AG04449 (cell line): ENCODE measurements around the gene KCNC3.
"Not testable (repeated sequence)": the region's sequence is repeated elsewhere in the genome, so short reads cannot be mapped to it uniquely, and the experiment has no call there.

ENCODE experiments used
- CTCF ChIA-PET: fragments of 350-600 bp; formaldehyde crosslinking; extraction: SDS; loops from one replicate; lab custom pipeline; 2021; ENCODE audit warnings: antibody characterized with exemption; lab: Yijun Ruan, JAX
- POLR2A ChIA-PET: fragments of 400-600, 350-600 bp; formaldehyde crosslinking; extraction: SDS; loops from one replicate; lab custom pipeline; 2020; ENCODE audit warnings: antibody characterized with exemption, inconsistent platforms; lab: Yijun Ruan, JAX
- DNase-seq: peaks from one replicate; pipeline ENCODE4 v3.0.0-alpha.2; 2010; ENCODE audit warnings: low read depth, low spot score
- H3K4me3 ChIP-seq: 2 replicates; pipeline ENCODE4 v1.5.1; 2011; ENCODE audit warnings: low read depth, mild to moderate bottlenecking, control low read depth, low read length
- CTCF ChIP-seq: IDR thresholded peaks from one replicate; pipeline ENCODE4 v1.5.1; 2011; ENCODE audit warnings: mild to moderate bottlenecking, moderate library complexity, low read length, control low read depth, inconsistent platforms; ENCODE audit not compliant: insufficient read depth; ENCODE audit errors: missing control alignments

The KCNC3 gene

GRCh38 chr19:50356691-50357177, 27.6 kb upstream of the KCNC3 start:
- no peak overlapping the region for H3K4me3 ChIP-seq
- no peak for TF ChIP-seq CTCF
- ChIA-PET CTCF (interaction anchor here (0.8 to 3.0 kb wide), 24 partner anchors 9 to 743 kb away, joined by 3 to 56 read pairs (median 5); partner anchors contain the start of genes JOSD2, NAPSA and POLD1), POLR2A (interaction anchor here (0.9 kb wide), 1 partner anchor 12 kb away, joined by 4 read pairs; no protein-coding TSS in a partner anchor)
- no peak for DNase-seq

- DNase-seq, POLR2A ChIA-PET, H3K4me3 ChIP-seq: not testable (repeated sequence)
- CTCF ChIA-PET: interaction anchor here (1.2 to 1.5 kb wide), 3 partner anchors 10 to 185 kb away, joined by 3 to 5 read pairs (median 5); no protein-coding TSS in a partner anchor
Observed at GRCh38 chr19:50353487-50353880, 24.3 kb upstream of the KCNC3 start.

GRCh38 chr19:50352242-50352641, 23.1 kb upstream of the KCNC3 start:
- DNase-seq: no peak
- no peak for TF ChIP-seq CTCF
- POLR2A ChIA-PET: no interaction called here
- H3K4me3 ChIP-seq: no peak overlapping the region
- CTCF ChIA-PET: interaction anchor here (1.0 to 1.5 kb wide), 4 partner anchors 8 to 186 kb away, joined by 3 to 5 read pairs (median 3); no protein-coding TSS in a partner anchor

- H3K4me3 ChIP-seq: no peak overlapping the region
- DNase-seq: no peak
- ChIA-PET CTCF (interaction anchor here (1.2 kb wide), 1 partner anchor 130 kb away, joined by 3 read pairs; no protein-coding TSS in a partner anchor), POLR2A (no interaction called here)
- TF ChIP-seq CTCF: no peak
Observed at GRCh38 chr19:50349277-50350057, 20.3 kb upstream of the KCNC3 start.

- CTCF ChIA-PET: interaction anchor here (1.1 to 2.4 kb wide), 2 partner anchors 10 to 200 kb away, joined by 6 to 7 read pairs; no protein-coding TSS in a partner anchor
- POLR2A ChIA-PET, H3K4me3 ChIP-seq, DNase-seq: not testable (repeated sequence)
Observed at GRCh38 chr19:50347089-50347581, 18.0 kb upstream of the KCNC3 start.

GRCh38 chr19:50344661-50345318, 15.6 kb upstream of the KCNC3 start:
- no peak for DNase-seq
- CTCF ChIA-PET: interaction anchor here (1.0 to 2.4 kb wide), 3 partner anchors 8 to 24 kb away, joined by 5 to 7 read pairs (median 5); no protein-coding TSS in a partner anchor
- H3K4me3 ChIP-seq: no peak overlapping the region
- TF ChIP-seq CTCF: no peak
- POLR2A ChIA-PET: no interaction called here

GRCh38 chr19:50341091-50341564, 12.0 kb upstream of the KCNC3 start:
- H3K4me3 ChIP-seq: no peak overlapping the region
- POLR2A ChIA-PET: no interaction called here
- CTCF ChIA-PET: no interaction called here
- no peak for DNase-seq
- no peak for TF ChIP-seq CTCF
